Measurements from ENCODE around the gene TNPO1.
A peak's percentile ranks its signal among the peaks of the same experiment; 100 is the strongest.
"Not testable (repeated sequence)": the region's sequence is repeated elsewhere in the genome, so short reads cannot be mapped to it uniquely, and the experiment has no call there.

The TNPO1 gene

DNA sequence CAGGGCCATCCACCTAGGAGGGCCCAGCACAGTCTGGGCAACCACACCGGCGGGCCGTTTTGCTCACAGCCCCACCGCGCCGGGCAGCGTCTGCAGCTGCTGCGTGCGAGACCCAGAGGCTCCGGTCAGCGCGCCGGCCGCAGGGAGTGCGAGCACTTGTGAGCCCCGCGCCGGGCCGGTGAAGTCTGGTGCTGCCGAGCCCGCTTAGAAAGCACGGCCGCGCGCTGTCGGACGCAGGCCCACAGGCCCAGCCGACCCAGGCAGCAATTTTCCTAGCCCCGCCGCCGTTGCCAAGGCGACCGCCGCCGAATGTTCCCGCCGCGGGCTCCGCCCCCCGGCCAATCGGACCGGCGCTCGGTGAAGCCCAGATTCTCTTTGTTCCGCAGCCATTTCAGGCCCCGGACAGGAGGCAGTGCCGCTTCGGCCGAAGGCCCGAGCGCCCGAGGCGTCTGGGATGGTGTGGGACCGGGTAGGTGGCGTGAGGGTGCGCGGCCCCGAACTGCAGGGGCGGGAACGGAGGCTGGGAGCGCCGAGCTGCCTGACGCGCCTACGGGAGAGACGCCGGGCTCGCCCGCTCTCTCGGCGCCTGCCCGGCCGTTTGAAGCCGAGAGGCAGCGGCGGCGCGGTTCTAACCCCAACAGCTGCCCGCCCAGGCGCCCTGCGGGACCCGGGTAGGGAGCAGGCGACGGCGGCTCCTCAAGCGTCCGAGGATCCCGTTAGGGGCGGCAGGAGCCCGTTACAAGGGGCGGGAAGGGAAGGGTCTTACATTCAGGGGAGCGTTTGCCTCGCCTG is at the start of gene TNPO1:
TSS of gene TNPO1 (plus strand) at position 378 of the 792 bp plus-strand sequence. CDS start at position 455, 77 bp downstream.
- peak; percentile 65 to 83 for DNase-seq

DNA sequence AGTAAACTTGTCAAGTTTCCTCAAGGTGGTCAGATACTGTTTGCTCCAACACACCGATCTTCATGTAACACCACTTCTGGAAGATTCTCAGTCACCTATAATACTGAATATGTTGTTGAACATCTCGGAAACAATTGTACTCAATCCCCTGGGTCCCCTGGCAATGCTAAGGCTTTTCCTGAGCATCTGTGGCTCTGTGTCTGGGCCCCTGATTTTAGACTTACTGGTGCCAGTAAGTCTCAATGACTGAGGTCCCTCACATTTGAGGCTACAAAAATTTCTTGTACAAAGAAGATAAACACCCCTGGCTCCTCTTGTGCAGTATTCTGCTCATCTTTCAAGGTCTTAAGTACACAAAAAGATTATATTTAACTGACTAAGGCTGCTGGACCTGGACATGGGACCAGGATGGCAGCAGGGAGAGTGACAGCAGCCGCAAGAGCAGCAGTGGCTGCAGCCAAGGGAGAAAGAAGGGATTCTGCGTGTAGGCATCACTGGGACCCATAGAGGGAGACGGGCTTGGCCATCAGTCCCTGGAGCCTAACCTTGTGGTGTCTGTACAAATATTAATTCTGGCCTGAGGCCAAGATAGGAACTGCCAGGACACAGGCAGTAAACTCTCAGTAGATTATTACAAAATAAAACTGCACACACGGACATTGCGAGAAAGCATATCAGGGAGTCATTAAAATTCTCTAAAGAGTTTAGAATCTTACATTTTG is 49.0 kb upstream of the TNPO1 start:
- DNase-seq, result peak; percentile 14 to 23

DNA sequence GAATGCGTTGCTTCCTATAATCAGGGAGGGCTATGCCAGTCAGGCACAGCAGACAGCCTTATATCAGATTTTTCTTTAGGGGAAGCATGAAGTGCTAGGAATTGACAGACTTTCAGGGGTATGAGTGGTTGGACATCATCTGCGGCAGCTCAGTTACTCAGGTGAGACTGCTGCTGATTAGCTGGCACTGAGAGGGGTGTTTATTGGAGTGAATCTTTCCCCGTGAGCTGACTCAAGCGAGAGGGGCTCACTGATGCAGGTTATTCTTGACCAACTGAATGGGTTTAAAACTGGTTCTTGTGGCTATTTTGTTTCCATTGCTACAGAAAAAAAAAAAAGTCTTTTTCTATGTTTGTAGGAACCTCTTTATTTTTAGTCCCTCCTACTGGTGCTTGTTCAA is 46.2 kb upstream of the TNPO1 start:
- DNase-seq, result no peak

DNA sequence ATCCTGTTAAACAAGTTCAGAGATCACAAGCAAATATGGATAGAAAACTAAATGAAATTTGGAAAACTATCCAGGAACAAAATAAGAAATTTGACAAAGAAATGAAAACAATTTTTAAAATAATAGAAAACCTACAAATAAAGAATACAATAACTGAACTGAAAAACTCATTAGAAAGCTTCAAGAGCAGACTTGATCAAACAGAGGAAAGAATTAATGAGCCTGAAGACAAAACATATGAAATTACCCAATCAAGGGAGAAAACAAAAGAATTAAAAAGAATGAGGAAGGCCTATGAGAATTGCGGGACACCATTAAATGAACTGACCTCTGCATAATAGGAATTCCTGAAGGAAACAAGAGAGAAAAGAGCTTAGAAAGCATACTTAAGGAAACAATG is 39.8 kb upstream of the TNPO1 start:
- no peak for DNase-seq

DNA sequence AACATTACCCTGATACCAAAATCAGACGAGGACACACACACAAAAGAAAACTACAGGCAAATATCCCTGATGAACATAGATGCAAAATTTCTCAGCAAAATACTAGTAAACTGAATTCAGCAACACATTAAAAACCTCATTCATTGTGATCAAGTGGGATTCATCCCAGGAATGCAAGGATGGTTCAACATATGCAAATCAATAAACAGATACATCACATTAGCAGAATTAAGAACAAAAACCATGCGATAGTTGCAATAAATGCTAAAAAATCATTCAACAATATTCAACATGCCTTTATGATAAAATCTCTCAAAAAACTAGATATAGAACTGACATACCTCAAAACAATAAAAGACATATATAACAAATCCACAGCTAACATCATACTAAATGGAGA is 36.9 kb upstream of the TNPO1 start:
- DNase-seq, result no peak

DNA sequence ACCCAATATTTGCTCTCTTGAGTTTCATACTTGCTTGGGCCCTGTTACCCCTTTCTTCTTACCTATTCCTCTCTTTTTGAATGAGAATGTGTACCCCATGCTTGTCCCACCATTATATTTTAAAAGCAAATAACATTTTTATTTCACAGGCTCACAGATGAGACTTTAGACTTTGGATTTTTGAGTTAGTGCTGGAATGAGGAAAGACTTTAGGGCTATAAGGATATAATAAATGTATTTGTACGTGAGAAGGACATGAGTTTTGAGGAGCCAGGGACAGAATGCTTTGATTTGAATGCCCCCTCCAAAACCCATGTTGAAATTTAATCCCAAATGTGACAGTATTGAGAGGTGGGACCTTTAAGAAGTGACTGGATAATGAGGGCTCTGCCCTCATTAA is 33.1 kb upstream of the TNPO1 start:
- no peak for DNase-seq

DNA sequence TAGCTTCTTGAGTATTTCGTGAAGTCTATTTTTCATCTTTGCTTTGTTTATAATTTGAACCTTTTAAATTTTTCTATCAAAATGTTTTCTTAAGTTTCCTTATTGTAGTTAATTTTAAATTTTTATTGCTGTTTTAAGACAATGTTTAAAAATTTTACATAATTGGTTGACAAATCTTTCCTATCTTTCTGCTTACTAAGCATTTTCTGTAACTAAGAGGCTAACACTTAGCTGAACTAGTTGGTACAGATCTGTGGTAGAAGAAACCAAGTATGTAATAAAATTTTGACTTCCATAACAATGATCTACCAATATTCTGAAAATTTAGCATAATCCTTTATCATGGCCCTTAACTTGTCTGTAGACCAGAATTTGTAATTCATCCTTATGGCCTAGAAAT is 32.3 kb upstream of the TNPO1 start:
- no peak for DNase-seq

DNA sequence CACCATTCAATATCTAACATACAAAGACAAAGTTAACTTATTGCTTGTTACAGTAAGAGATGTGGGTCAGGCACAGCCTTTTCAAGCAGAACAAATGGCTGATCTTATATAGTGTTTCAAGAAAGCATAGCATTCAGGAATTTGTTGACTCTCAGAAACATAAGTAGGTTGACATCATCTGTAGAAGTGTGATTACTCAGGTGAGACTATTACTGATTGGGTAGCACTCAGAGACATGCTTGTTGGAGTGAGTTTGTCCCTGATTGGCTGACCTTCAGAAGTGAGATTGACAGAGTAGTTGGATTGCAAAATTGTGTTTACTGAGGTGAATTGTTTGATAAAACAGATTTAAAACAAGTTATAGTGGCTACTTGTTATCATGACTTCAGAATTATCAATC is 30.7 kb upstream of the TNPO1 start:
- no peak for DNase-seq

DNA sequence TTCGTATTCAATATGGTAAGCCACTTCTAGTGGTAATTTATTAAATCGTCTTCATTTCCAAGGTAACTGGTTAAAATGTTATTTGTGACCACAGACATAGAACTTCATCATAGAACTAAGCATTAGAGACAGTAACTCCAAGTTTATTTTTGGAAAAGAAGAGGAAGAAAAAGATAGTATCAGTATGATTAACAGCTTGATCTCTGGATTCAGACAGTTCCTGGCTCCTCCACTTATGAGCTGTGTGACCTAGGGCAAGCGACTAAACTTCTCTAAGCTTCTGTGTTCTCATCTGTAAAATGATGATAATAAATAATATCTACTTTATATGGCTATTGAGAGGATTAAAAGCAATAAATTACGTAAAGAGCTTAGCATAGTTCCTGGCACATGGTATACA is 29.8 kb upstream of the TNPO1 start:
- no peak for DNase-seq

DNA sequence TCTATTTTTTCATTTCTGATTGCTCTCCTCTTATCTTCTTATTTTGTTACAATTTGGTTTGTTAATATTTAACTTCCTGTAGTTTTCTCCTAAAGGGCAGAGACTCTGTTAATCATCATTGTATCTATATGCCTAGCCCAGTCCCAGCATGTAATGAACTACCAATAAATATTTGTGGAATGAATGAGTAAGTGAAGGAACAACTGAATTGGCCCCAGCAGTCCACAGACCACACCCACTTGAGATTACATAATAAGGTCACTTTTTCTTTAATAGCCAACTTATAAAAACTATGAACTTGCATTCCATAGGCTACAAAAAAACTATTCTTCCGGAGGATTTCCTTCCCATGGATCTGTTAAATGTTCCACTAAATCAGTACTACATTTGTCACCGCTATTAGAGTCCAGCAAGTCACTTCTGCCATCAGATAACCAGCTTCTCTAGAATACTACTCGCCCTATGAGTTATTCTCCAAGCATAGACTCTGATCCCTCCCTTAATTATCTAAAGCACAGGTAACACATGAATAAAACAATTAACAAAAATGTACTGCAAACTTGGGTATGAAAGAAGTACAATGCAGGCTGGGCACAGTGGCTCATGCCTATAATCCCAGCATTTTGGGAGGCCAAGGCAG is 27.5 kb upstream of the TNPO1 start:
- no peak for DNase-seq

DNA sequence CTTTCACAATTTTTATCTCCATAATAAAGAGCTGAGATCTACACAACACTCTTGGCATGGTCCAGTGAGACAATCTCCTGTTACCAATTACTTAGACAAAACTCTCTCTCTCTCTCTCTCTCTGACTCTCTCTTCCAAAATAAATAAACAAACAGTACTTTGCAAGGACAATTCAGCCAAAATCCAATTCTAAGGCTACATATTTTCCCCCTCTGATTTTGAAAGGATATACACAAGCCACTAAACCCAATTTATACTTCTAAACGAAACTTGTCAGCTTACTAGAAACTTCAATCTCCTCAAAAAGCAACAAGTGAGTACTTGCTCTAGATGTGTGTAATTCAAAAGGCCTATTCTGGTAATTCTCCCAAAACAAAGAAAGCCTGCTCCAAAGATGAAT is 26.3 kb upstream of the TNPO1 start:
- DNase-seq, result no peak

DNA sequence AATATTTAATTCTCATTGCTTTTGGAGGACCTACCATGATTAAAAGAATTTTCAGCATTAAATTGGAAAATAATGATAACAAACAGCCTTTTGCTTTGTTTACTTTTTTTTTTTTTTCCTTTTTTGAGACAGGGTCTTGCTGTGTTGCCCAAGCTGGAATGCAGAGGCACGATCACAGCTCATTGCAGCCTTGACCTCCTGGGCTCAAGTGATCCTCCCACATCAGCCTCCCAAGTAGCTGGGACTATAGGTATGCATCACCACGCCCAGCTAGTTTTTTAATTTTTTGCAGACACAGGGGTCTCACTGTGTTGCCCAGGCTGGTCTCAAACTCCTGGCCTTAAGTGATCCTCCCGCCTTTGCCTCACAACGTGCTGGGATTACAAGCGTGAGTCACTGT is 23.8 kb upstream of the TNPO1 start:
- not testable (repeated sequence) for DNase-seq

DNA sequence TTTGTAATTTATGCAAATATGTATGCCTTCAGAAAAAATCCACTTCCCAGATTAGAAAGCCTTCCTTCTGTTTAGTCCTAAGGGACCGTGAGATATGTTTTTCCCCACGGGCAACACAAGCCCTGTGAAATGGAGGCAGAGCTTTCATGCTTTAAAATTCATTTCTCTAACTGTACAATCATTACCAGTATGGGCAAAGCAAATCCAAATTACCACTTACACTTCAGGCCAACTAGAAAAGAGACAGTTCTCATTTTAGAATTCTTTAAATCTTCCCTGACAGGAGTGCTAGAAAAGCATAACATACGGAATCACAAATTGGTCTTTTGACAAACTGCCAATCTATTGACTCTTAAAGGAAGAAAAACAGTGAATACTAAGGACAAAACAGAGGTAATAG is 20.5 kb upstream of the TNPO1 start:
- no peak for DNase-seq

DNA sequence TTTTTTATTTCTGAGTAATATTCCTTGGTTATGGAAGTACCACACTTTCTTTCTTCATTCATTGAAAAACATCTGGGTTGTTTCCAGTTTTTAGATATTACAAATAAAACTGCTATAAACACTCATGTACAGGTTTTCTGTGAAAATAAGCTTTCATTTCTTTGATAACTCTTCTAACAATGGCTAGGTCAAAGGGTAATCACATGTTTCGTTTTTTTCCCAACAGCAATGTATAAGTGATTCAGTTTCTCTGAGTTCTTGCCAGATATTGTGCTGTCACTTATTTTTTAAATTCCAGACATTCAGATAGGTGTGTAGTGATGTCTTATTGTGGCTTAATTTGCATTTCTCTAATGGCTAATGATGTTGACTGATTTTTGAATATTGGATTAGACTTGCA is 16.7 kb upstream of the TNPO1 start:
- no peak for DNase-seq

DNA sequence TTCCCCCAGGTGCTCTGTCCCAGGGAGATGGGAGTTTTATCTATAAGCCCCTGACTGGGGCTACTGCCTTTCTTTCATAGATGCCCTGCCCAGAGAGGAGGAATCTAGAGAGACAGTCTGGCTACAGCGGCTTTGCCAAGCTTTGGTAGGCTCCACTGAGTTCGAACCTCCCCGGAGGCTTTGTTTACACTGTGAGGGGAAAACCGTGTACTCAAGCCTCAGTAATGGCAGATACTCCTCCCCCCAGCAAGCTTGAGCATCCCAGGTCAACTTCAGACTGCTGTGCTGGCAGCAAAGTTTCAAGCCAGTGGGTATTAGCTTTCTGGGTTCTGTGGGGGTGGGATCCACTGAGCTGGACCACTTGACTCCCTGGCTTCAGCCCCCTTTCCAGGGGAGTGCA is 7.8 kb upstream of the TNPO1 start:
- not testable (repeated sequence) for DNase-seq

DNA sequence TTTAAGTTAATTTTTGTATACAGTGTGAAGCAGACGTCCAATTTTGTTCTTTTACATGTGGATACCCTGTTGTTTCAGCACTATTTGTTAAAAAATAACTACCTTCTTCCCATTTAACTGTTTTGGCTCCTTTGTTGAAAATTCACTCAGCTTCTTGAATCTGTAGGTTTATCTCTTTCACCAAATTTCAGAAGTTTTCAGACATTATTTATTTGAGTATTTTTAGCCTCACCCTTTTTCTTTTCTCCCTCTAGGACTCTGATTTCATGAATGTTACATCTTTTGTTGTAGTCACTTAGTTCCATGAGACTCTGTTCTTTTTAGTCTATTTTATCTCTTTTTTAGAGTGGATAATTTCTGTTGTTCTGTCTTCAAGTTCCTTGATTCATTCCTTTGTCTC is 4.6 kb upstream of the TNPO1 start:
- DNase-seq, result no peak

DNA sequence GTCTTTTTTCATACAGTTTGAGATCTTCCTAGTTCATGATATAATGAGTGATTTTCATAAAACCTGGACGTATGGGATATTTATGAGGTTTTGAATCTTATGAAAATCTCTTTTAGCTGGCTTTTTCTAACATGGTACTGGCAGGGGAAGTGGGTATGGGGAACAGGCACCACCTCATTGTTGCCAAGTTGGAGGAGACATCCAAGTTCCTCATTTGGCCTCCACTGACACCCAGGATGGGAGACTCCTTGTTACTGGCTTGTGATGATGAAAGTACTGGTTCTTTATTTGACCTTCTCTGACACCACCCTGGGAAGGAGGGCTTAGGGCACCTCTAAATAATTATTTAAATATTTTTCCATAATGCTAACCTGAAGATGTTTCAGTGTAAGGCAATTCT is 4.0 kb upstream of the TNPO1 start:
- no peak for DNase-seq

DNA sequence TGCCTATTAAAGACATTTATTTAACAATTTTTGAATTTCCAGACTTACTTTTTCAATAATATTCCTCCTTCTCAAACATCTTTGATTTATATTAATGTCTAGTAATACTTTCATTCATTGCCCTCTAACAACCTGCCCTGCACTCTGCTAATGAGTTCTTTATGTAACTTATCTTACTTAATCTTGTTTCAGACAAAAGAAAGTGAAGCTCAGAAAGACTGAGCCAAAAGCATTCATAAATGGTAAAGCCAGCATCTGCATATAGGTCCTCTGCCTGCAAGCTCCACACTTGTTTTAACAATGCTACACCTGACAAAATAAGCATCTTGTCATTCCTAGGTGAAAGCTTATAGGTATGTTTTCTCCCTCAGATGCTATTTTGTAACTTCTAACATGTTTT is 2.4 kb upstream of the TNPO1 start:
- DNase-seq, result no peak

DNA sequence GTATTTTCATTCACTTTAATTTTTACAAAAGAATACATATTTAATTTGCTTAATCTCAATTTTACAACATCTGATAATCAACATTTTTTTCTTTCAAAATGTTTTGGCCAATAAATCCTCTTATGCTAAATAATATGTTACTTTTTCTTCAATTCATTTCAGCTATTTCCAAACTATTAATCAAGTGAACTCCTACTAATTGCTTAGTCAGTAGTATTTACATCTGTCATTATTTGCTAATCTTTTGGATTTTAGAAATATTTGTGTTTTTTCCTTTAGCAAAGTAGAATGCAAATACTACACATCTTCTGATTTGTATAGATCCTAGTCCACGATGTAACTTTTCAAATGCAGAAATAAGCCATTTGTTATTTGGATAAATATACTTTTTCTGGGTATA is 1.6 kb upstream of the TNPO1 start:
- DNase-seq, result no peak

DNA sequence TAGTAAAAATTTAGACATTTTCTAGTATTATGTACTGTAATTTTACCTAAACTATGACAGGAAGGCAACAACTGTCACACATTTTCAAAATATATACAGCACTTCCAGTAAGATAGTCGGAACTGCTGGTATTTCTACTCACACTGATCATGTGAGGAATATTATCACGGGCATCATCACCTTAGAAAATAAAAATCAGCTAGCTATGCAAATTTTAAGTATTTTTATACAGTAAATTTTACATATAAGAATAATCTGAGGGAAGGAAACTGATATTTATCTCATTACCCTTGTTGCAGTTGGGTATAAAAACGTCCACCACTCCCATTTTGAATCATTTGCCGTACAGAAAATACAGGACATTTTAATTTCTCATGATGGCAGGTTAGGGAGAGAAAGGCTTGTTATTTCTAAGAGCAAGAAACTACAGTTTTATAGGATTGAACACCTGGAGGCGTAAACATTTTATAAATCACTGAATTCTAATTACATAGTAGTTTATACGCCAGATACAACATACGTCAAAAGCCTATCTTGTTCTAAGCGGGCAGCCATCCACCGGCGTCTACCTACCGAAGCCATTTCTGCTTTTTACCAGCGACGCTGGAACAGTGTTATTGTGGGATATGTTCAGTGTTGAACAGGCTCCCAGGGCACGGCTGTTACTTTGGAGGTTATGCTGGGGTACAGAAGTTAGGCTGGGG is 729 bp upstream of the TNPO1 start:
- DNase-seq, result peak; percentile 33 to 38

DNA sequence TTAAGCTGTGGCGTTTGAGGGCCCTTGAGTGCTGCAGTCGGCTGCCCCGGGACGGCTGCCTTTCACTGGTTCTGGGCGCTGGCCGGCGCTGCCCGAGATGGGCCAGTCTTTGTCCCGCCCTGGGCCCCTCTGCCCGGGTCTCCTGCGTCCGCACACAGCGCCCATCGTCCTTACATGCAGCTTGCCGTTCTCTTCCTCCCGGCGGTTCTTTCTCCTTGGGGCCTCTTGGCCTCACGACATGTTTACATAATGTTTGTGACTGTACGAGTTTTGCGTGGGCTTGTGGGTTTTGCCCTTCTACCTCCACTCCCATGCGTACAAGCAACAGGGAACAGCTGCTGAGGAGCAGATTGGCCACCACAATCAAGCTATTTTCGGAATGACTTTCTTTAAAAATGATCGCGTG is 618 bp downstream of the TNPO1 start:
- no peak for DNase-seq

DNA sequence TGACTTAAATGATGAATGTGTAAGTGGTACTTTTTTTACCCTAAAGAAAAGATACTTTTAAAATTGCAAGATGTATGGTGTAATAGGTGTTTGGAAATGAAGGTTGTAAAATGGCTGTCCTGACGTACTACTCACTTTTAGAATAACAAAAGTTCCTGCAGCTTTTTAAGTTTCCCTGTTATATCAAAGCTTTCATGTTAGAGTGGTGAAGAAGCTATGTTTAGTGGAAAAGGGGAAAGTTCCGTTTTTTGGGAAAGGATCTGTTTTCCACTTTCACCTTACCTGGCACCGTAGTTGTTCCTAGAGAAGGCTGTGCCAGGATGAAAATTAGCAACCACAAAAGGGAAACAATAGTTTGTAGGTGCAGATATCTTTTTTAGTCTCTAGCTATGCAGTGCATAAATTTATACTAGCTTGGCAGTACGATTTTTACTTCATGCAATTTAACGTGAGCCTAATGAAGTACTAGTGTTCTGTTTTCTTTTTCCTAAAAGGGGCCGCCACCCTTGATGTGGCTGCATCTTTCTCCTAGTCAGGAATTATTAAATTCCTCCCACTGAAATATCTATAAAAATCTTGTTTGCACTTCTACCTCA is 1.3 kb downstream of the TNPO1 start:
- no peak for DNase-seq
